IPS DF 4.7 (cell line): ENCODE data around the gene GALNS.
"Not testable (repeated sequence)": the region's sequence is repeated elsewhere in the genome, so short reads cannot be mapped to it uniquely, and the experiment has no call there.

Source experiments
- DNase-seq: peaks from one replicate; pipeline ENCODE4 v3.0.0-alpha.2; 2013; ENCODE audit warnings: low spot score; ENCODE audit errors: extremely low read depth

The GALNS gene

DNA sequence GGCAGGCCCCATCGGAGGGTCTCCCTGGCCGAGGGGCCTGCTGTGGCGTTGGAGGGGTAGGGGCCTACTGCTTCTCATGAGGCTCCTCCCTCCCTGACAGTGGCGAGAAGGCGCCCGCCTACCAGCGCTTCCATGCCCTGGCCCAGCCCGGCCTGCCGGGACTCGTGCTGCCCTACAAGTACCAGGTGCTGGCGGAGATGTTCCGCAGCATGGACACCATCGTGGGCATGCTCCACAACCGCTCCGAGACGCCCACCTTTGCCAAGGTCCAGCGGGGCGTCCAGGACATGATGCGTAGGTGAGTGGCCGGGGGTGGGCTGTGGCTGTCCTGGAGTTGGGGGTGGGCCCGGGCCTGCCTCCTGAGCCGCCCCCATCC lies 51.4 kb downstream of the GALNS start:
- no peak for DNase-seq

DNA sequence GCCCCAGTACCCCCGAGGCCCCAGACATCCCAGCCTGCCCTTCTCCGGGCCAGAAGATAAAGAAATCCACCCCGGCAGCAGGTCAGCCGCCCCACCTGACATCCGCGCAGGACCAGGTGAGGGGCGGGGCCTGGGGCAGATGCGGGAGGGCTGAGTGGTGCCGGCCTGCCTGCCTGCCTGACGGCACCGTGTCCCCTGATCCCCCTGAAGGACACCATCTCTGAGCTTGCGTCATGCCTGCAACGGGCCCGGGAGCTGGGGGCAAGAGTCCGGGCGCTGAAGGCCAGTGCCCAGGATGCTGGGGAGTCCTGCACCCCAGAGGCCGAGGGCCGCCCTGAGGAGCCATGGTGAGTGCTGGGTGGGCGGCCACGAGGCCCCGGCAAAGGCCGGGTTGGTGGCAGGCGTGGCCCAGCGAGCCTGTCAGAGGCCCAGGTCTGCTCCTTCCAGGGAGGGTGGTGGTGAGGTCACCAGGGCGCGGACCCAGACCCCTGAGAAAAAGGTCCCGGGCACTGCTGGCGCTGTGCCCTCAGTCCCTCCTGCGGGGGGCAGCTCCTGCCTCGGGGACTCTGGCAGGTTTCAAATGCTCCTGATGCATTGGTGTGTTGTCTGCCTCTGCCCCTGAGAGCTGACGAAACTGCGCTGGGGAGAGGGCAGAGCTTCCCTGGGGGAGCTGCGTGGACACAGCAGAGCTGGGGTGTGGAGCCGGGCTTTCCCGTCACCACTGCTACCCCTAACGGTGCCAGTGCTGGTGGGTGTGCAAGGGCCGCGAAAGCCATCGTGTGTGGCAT lies 52.0 kb downstream of the GALNS start:
- no peak for DNase-seq

- DNase-seq = no peak
Measured at GRCh38 chr16:88804173-88804551, 52.6 kb downstream of the GALNS start.

DNA sequence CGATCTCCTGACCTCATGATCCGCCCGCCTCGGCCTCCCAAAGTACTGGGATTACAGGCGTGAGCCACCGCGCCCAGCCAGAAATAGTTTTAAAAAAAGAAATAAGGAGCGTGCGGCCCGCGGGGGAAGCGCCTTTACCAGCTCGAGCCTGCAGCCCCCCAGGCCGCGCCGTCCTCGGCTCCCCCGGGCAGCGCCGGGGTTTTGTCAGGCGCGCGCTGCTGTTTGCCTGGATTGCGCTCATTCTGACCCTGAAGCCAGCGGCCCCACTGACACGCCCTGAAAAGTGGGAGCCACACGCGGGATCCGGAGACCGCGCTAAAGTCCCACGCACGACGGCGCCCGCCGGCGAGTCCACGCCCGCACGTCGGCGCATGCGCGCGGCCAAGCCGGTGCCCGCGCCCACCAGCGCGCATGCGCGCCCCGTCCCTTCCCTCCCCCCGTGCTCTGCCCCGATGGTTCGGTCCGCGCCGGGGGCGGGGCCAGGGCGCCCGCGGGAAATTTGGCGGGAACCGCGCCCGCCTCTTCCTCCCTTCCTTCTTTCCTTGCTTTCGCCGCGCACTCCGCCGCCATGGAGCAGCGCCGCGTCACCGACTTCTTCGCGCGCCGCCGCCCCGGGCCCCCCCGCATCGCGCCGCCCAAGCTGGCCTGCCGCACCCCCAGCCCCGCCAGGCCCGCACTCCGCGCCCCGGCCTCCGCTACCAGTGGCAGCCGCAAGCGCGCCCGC lies 53.3 kb downstream of the GALNS start, which contains the start of gene CDT1:
TSS of gene CDT1 (plus strand) at position 526 of the 724 bp plus-strand sequence. CDS start at position 569, 43 bp downstream.
- DNase-seq = no peak

GRCh38 chr16:88800277-88800592 lies 56.5 kb downstream of the GALNS start:
- no peak for DNase-seq

DNA sequence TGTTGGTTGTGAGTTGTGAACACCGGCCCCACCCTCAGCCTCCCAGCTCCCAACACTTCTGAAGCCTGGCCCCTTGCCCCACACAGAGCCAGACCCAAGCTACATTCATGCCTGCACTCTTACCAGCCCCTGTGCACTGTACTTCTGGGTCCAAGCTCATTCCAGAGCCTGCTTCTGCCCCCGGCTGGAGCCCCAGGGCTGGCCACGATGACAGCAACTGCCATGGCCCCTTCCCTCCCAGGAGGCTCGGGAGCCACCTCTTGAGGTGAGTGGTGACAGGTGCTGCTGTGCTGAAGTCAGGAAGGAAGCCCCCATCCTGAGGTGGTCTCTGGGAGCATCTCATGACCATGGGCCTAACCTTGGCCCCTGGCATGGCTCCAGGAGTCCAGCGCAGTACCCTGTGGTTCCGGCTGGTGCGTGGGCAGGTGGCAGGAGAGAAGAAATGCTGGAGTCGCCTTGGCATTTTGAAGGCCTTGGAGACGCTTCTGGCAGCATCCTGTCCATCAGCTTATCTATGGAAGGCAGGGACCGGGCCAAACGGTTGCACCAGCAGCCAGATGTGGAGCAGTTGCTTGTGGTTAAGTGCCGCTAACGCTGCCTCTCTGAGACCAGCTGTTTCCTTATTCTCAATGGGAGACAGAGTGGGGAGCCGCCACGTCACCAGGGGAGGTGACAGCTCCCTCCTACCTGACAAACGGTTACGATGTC lies 57.0 kb downstream of the GALNS start:
- DNase-seq = no peak

GRCh38 chr16:88798772-88799455 lies 57.8 kb downstream of the GALNS start:
- DNase-seq = no peak

GRCh38 chr16:88798073-88798472 lies 58.7 kb downstream of the GALNS start:
- no peak for DNase-seq

DNA sequence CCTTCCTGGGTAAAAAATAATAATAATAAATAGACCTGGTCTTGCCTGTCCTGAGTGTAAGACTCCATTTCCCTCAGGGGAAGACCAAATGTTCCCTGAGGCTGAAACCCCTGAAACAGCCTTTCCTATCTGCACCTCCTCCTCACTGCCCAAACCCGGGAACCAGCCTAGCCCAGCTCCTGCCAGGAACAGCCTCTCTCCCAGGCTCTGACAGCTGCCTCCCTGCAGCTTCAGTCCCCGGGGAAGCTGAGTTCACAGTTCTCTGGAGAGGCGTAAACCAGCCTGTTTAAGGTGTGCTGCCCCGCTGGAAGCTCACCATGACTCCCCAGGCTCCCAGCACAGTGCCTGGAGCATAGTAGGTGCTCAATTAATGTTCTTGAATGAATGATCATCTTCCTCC lies 60.5 kb downstream of the GALNS start:
- no peak for DNase-seq

GRCh38 chr16:88793251-88793954 lies 63.3 kb downstream of the GALNS start:
- DNase-seq = no peak

DNA sequence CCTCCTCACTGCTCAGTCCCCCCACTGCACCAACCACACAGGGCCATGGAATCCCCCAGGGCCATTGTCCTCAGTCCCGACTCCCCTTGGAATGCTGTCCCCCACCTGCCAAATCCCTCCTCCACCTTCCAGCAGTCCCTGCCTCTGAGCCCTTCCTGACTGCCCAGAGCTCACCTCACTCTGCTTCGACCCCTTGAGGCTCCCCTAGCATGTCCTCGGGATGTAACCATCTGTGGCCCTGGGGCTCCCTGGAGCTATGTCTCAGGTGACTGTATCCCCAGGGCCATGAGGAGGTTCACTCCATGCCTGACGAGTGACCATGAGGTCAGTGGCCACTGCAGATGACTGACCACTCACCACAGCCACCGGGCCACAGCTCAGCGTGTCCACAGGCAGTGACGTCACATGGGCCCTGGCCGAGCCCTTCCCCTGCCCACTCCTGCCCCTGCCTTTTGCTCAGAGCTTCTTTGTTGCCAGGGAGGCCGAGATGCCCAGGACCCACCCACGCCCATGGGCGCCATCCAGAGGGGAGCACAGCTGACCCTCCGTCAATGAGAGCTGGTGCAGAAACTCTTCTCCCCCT lies 64.0 kb downstream of the GALNS start:
- no peak for DNase-seq

DNA sequence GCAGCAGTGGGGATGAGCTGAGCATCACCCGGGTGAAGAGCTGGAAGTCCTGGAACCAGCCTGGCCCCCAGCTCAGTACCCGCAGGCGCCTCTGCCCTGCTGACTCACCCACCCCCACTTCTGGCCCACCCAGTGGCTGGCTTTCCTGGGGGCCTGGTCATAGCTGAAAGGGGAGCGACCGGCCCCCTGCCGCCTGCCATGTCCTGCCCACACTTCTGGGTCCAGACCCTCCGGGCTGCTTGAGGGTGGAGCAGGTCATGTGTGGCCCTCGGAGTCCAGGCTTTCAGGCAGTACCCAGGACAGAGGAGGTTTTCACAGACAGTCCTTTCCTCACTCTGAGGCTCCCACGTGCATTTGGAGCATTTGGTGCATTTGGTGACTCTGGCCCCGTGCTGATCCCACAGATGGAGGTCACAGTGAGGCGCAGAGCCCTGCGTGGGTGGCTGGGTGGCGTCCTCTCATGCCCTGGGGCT lies 64.6 kb downstream of the GALNS start:
- DNase-seq = no peak

GRCh38 chr16:88790312-88791211 lies 66.2 kb downstream of the GALNS start:
- no peak for DNase-seq

- no peak for DNase-seq
Measured at GRCh38 chr16:88789594-88789993, 67.2 kb downstream of the GALNS start.

DNA sequence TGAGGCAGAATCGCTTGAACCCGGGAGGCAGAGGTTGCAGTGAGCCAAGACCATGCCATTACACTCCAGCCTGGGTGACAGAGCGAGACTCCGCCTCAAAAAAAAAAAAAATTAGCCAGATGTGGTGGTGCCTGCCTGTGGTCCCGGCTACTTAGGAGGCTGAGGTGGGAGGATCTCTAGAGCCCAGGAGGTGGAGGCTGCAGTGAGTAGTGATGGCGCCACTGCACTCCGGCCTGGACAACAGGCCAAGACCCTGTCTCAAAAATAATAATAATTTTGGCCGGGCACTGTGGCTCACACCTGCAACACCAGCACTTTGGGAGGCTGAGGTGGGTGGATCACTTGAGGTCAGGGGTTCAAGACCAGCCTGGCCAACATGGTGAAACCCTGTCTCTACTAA lies 68.0 kb downstream of the GALNS start:
- not testable (repeated sequence) for DNase-seq

GRCh38 chr16:88787579-88788314 lies 69.0 kb downstream of the GALNS start:
- no peak for DNase-seq

GRCh38 chr16:88785106-88785924 lies 71.4 kb downstream of the GALNS start, which contains the start of gene PIEZO1:
Gene PIEZO1 (minus strand): TSS chr16:88785220. CDS start chr16:88784964, 256 bp downstream.
- DNase-seq = no peak

GRCh38 chr16:88784856-88785105 lies 72.0 kb downstream of the GALNS start:
- no peak for DNase-seq
